ENCODE measurements around the gene SGPL1. TPM values are rescaled to one million over a fixed set of nuclear protein-coding genes. Genes with fewer than 3 reads are reported as not detected.

Gene SGPL1
- total RNA-seq, 1 donor from 2014 or later = 98.9 TPM

DNA sequence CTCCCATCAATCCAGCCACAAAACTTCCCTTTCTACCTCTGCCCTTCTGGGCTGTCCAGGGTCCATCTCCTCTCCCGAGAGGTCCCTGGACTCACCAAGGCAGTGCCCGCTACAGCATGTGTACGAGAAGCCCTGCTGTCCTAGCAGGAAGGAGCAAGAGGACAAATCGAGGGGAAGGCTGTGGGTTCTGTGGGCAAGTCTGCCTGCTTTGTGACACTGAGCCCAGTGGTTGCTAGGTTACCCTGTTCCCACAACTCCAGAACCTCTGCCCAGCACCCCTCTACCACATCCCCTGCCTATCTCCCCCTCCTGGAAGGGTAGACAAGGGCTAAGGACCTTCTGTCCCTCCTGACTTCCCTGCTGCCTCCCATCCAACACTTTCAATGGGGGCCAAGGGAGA, 30.6 kb upstream of the SGPL1 start, which contains the start of gene TBATA:
TBATA (minus strand) TSS at position 188 of the 400 bp plus-strand sequence. CDS start 1,998 bp downstream, outside the sequence.
- intact Hi-C loops (cut with micrococcal nuclease) = no loop called here
- Mint-ChIP-seq H3K36me3 (ENCODE audit: low read depth) (no peaks in the 10 kb centered on the region), H3K27me3 (peaks cover 16% of the 10 kb centered on the region), H3K4me1 (peaks cover 5% of the 10 kb centered on the region), H3K4me3 (no peak within 1 kb of the TSS), H3K27ac (no peak within 1 kb of the TSS), H3K9me3 (no peaks in the 10 kb centered on the region)
- no peak for DNase-seq

DNA sequence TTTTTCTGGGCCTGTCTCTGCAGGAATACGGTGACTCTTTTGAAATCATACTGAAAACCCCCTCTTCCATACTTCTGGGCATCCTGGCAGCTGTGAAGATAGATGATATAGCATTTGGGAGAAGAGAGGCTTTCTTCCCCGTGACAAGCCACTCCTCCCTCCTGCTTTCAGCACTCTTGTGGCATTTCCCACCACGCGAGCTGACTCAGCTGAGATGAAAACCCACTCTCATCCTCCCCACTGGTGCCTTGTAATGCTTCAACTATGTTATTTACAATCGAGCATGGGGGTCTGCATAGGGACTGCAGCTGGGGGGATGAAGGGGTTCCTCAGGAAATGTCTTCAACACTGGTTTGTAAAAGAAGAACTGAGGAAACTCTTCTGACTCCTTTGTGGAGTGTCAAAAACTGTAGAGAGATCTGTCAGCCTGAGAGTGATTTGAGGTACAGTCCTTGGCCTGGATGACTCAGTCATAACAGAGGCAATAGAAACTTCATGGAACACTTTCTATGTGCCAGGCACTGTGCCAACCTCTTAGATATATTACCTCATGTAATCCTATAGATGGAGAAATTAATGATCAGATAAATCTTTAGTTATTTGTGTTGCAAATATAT, 28.8 kb upstream of the SGPL1 start:
- intact Hi-C loops (cut with micrococcal nuclease) = no loop called here
- H3K4me3 Mint-ChIP-seq = no peak overlapping the region

DNA sequence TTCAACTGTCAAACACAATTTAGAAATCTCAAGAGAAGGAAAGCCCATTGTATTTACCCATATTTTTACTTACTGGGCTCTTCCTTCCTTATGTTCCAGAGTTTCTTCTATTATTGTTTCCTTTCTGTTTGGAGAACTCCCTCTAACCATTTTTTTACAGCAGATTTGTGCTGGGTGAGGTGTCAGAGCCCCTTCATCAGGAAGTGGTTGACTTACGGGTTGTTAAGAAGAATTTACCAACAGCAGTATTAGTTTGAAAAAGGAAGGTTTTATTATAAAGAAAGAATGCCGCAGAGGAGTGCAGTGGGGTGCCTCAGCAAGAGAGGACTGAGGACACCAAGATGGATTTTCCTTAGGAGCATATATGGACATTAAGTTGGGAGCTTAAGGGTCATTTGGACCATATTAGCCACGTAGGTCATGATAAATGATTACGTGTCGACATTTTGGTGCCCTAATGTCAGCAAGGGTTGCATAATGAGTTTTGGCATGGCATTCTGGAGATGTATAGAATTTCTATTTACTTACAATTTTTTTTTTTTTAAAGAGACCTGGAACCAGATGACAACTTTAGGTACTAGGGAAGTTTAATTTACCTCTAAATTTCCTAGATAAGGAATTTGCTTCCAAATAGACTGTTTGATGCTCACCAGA, 24.2 kb upstream of the SGPL1 start:
- Mint-ChIP-seq H3K9me3 (no peaks in the 10 kb centered on the region), H3K4me1 (peaks cover 7% of the 10 kb centered on the region), H3K27me3 (peaks cover 34% of the 10 kb centered on the region), H3K4me3 (no peak overlapping the region), H3K27ac (no peak overlapping the region), H3K36me3 (ENCODE audit: low read depth) (no peaks in the 10 kb centered on the region)
- no peak for DNase-seq
- intact Hi-C loops (cut with micrococcal nuclease) = no loop called here

More for the DNA sequence above, 28.8 kb upstream of the SGPL1 start:
- Mint-ChIP-seq H3K4me1 (peaks cover 7% of the 10 kb centered on the region), H3K36me3 (ENCODE audit: low read depth) (no peaks in the 10 kb centered on the region), H3K27ac (peak overlapping the region; percentile 16), H3K9me3 (no peaks in the 10 kb centered on the region), H3K27me3 (peaks cover 27% of the 10 kb centered on the region)
- DNase-seq = no peak

DNA sequence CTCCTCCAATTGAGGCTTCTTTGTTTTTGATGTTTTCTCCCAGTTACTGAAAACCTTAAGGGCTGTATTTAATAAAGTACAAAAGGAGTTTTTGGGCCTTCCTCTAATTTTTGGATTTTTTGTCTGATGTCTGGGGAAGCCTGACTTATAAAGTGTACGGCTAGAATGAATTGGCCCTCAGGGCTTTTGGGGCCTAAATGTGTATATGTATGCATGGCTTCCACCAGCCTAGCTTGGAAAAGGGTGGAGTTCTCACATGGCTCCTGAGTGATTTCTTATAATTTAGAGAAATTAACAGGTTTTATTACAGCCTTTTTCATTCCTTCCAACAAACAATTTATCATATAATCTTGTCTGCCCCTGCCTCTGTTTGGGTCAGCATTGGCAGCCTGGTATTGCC, 20.1 kb upstream of the SGPL1 start:
- intact Hi-C loops (cut with micrococcal nuclease) = no loop called here
- no peaks in the 10 kb centered on the region for H3K36me3 Mint-ChIP-seq (ENCODE audit: low read depth)
- no peak for DNase-seq
- no peak overlapping the region for H3K4me3 Mint-ChIP-seq
- no peaks in the 10 kb centered on the region for H3K4me1 Mint-ChIP-seq
- peaks cover 32% of the 10 kb centered on the region for H3K27me3 Mint-ChIP-seq
- no peak overlapping the region for H3K27ac Mint-ChIP-seq
- no peaks in the 10 kb centered on the region for H3K9me3 Mint-ChIP-seq

DNA sequence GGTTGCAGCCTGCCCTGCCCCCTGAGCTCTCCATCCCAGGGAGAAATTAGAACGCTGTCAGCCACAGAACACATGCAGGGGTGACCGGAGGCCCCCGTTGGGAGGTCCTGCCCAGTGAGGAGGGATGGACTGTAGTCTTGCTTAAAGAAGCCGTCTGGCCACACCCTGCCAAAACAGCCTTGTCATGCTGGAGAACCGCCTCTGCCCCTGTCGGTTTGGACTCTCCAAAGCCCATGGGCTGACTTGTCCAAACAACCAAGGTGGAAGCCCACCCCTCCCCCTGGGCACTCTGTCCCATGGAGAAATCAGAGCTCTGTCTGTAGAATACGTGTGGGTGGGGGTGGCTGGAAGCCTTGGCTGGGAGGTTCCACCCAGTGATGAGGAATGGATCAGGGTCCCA, 17.9 kb upstream of the SGPL1 start:
- no peaks in the 10 kb centered on the region for H3K36me3 Mint-ChIP-seq (ENCODE audit: low read depth)
- H3K4me1 Mint-ChIP-seq = no peaks in the 10 kb centered on the region
- peaks cover 31% of the 10 kb centered on the region for H3K27me3 Mint-ChIP-seq
- H3K27ac Mint-ChIP-seq = no peak overlapping the region
- no peak for DNase-seq
- no peak overlapping the region for H3K4me3 Mint-ChIP-seq
- H3K9me3 Mint-ChIP-seq = no peaks in the 10 kb centered on the region
- intact Hi-C loops (cut with micrococcal nuclease) = no loop called here

DNA sequence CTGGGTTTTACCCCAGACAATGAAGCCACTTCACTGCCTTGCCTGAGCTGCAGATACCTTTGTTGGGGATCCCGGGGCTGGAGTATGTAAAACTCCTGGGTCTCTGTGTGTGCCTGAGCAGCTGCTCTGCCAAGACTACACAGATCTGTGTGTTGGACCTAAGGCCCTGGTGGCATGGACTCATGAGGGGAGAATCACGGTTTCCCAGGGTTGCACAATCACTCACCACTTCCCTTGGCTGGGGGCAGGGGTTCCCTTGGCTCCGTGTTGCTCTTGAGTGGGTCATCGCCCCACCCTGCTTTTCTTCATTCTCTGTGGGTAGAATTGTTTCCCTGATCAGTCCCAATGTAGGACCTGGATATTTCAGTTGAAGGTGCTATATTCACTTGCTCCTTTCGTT, 16.6 kb upstream of the SGPL1 start:
- H3K27me3 Mint-ChIP-seq = peaks cover 32% of the 10 kb centered on the region
- no peaks in the 10 kb centered on the region for H3K36me3 Mint-ChIP-seq (ENCODE audit: low read depth)
- H3K9me3 Mint-ChIP-seq = no peaks in the 10 kb centered on the region
- no peak for DNase-seq
- no peak overlapping the region for H3K27ac Mint-ChIP-seq
- no peak overlapping the region for H3K4me3 Mint-ChIP-seq
- intact Hi-C loops (cut with micrococcal nuclease) = no loop called here
- no peaks in the 10 kb centered on the region for H3K4me1 Mint-ChIP-seq

DNA sequence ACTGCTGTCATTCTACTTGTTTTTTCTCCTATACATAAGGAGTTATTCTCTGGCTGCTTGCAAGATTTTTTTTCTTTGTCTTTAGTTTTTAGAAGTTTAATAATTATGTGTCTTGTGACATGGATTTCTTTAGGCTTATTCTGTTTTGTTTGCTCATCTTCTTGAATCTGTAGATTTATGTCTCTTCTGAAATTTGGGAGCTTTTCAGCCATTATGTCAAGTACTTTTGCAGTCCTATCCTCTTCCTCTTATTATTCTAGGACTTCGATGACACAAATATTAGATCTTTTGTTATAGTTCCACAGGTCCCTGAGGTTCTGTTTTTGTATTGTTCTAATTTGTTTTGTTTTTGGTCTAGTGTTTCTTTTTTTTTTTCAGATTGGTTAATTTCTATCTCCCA, 13.9 kb upstream of the SGPL1 start:
- no peaks in the 10 kb centered on the region for H3K36me3 Mint-ChIP-seq (ENCODE audit: low read depth)
- H3K4me3 Mint-ChIP-seq = no peak overlapping the region
- no peaks in the 10 kb centered on the region for H3K4me1 Mint-ChIP-seq
- intact Hi-C loops (cut with micrococcal nuclease) = no loop called here
- H3K9me3 Mint-ChIP-seq = peaks cover 4% of the 10 kb centered on the region
- no peak overlapping the region for H3K27ac Mint-ChIP-seq
- no peak for DNase-seq
- peaks cover 34% of the 10 kb centered on the region for H3K27me3 Mint-ChIP-seq

DNA sequence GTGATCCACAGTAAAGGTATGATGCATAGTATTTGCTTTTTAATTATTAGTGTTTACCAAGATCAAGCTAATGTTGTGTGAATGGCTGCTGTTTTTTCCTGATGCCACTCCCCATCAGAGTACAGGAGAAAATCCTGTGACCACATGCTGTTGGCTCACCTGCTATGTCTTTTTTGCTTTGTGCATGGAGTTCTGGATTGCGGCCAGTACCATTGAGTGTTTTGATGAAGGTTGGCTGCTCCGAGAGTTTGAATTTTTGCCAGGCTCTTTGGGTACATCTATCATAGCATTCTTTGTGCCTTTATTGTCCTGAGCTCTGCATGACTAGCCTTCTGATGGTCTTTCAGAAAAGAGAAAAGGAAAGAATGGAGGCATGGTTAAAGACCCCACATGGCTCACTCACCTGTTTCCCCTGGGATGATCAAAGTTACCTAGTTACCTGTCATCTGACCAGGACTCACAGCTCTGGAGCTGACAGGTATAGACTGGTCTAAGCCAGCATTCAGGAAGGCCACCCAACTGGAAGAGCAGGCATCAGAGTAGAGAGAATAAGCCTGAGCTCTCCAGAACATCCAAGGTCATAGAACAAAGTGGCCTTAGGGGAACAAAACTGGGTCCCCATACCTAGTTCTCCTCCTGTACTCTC, 11.8 kb upstream of the SGPL1 start:
- no peak overlapping the region for H3K27ac Mint-ChIP-seq
- H3K4me3 Mint-ChIP-seq = no peak overlapping the region
- H3K36me3 Mint-ChIP-seq (ENCODE audit: low read depth) = no peaks in the 10 kb centered on the region
- peaks cover 8% of the 10 kb centered on the region for H3K9me3 Mint-ChIP-seq
- intact Hi-C loops (cut with micrococcal nuclease) = no loop called here
- peaks cover 34% of the 10 kb centered on the region for H3K27me3 Mint-ChIP-seq
- no peaks in the 10 kb centered on the region for H3K4me1 Mint-ChIP-seq
- peak; percentile 15 for DNase-seq

DNA sequence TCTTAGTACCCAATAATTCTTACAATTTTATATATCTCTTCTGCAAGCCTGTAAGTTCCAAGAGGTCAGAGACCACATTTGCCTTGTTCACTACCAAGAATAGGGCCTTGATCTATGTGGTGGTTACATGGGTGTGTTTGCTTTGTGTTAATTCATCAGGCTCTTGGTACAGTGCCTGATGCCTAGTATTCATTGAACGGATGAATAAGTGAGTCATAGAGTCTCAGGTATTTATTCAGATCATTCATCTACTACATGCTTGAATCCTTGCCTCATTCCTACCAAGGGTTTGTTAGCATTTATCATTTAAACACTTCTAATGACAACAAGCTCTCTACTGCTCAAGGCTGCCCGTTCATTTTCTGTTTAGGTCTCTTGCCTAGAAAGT, 11.3 kb upstream of the SGPL1 start:
- H3K36me3 Mint-ChIP-seq (ENCODE audit: low read depth) = no peaks in the 10 kb centered on the region
- no peak overlapping the region for H3K4me3 Mint-ChIP-seq
- DNase-seq = no peak

DNA sequence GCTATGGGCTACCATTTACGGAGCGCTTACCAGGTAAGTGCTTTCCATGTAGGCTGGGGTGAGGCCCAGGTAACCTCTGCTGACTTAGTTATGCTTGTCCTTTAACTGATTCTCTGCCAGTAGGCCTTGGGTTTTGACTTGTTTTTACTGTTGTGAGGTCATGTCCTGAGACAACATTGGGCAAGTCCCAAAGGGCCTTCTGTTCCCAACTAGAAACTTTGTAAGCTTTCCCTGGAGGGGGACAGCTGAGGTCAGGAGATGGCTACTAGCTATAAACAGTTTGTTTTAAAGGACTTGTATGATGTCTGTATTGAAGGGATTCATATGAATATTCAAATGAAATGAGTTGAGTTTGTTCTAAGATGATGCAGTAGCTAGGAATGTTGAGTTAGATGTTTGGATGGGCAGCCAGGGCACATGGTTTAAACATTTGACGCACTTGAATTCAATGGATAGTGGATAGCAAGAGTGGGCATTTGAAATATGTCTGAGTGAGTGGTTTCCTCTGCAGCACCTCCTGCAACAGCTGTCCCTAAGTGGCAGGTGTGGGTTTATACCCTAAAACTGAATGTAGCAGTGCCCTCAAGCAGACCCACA, 10.0 kb upstream of the SGPL1 start:
- no peaks in the 10 kb centered on the region for H3K36me3 Mint-ChIP-seq (ENCODE audit: low read depth)
- peak; percentile 36 for DNase-seq
- H3K27me3 Mint-ChIP-seq = peaks cover 30% of the 10 kb centered on the region
- H3K4me1 Mint-ChIP-seq = no peaks in the 10 kb centered on the region
- peaks cover 8% of the 10 kb centered on the region for H3K9me3 Mint-ChIP-seq
- H3K4me3 Mint-ChIP-seq = no peak overlapping the region
- H3K27ac Mint-ChIP-seq = no peak overlapping the region
- intact Hi-C loops (cut with micrococcal nuclease) = no loop called here

More for the DNA sequence above, 11.3 kb upstream of the SGPL1 start:
- Mint-ChIP-seq H3K9me3 (peaks cover 8% of the 10 kb centered on the region), H3K27me3 (peaks cover 32% of the 10 kb centered on the region), H3K27ac (no peak overlapping the region), H3K4me1 (no peaks in the 10 kb centered on the region)
- intact Hi-C loops (cut with micrococcal nuclease) = no loop called here

DNA sequence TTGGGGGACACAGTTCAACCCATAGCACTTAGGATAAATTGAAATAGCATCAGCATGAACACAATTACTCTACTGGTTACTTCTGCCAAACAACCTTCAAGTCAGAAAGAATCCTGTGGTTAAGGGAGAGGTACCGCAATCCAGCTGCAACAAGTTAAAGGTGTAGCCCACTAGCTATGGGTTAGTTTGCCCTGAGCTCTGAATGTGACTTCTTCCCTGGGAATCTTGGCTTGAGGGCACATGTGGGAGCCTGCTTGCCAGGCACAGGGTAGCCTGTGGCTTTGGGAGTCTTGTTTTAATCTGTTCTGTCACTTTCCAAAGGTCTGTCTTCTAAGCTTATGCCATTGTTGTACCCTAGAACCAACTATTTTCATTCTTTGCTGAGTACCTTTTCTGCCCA, 8.9 kb upstream of the SGPL1 start:
- Mint-ChIP-seq H3K4me3 (no peak overlapping the region), H3K36me3 (ENCODE audit: low read depth) (no peaks in the 10 kb centered on the region), H3K9me3 (peaks cover 8% of the 10 kb centered on the region), H3K27me3 (peaks cover 23% of the 10 kb centered on the region), H3K4me1 (no peaks in the 10 kb centered on the region), H3K27ac (no peak overlapping the region)
- intact Hi-C loops (cut with micrococcal nuclease) = no loop called here
- peak; percentile 41 for DNase-seq

DNA sequence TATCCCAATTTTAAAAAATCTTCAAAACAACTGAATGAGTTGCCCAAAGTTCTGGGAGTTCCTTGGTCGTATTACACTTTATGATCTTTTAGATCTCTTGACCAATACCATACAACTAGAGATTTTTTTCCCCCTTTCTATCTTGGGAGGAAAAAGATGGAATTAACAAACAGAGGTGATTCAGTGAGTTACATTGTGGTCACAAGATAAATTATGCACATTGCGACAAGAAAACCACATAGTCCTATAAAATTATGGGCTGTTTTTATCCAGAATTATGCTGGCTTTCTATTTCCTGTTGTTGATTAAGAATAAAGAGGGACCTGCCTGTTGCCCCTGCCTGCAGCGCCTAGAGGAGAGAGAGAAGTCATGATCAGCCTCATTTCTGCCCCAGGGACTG, 8.2 kb upstream of the SGPL1 start:
- intact Hi-C loops (cut with micrococcal nuclease) = no loop called here
- Mint-ChIP-seq H3K9me3 (peaks cover 8% of the 10 kb centered on the region), H3K36me3 (ENCODE audit: low read depth) (no peaks in the 10 kb centered on the region), H3K27ac (no peak overlapping the region), H3K27me3 (peaks cover 16% of the 10 kb centered on the region), H3K4me1 (no peaks in the 10 kb centered on the region), H3K4me3 (no peak overlapping the region)
- DNase-seq = no peak

DNA sequence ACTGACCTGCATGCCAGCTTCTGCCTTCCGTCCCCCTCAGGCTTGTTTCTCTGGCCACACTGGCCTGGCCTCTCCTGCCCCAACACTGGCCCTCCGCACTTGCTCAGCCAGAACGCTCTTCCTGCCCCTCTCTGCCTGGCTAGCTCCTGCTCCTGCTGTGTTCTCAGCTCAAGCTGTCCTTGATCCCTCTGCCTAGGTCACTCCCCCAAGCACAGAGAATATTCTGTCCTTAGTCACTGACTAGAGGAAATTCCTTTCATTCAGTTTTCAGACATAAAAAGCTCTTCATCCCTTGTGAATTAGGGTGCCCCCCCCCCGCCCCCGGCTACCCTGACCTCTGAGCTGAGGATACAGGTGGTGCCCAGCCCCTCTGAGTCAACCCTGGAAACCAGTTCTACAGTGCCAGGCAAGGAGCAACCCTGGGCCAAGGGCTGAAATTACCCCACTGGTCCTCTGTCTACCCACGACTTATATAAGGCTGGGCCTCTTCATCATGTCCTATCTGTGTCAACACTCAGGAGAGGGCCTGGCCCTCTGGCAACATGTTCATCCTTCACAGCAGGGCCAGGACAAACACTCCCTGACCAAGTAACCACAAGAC, 6.6 kb upstream of the SGPL1 start:
- intact Hi-C loops (cut with micrococcal nuclease) = no loop called here
- Mint-ChIP-seq H3K4me1 (peaks cover under 1% of the 10 kb centered on the region), H3K27me3 (peaks cover 11% of the 10 kb centered on the region)

DNA sequence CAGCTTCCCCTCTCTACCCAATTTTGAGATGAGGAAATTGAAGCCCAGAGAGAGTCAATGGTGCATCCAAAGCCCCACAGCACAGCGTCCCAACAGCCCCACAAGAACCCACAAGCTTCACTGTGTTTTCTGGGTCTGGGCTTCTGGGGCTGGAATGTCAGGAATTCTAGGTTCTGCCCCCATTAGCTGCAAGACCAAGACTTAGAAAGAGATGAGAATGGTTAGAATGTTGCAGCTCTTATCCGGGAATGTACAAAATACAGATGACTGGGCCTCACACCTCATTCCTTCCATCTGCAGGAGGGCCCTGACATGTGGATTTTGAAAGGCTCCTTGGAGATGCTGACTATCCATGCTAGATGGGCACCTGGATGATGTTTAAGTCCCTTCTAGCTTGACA, 6.0 kb upstream of the SGPL1 start:
- peaks cover 3% of the 10 kb centered on the region for H3K4me1 Mint-ChIP-seq
- H3K36me3 Mint-ChIP-seq (ENCODE audit: low read depth) = no peaks in the 10 kb centered on the region
- H3K9me3 Mint-ChIP-seq = peaks cover 8% of the 10 kb centered on the region
- peaks cover 9% of the 10 kb centered on the region for H3K27me3 Mint-ChIP-seq
- H3K27ac Mint-ChIP-seq = no peak overlapping the region
- intact Hi-C loops (cut with micrococcal nuclease) = no loop called here
- no peak for DNase-seq
- H3K4me3 Mint-ChIP-seq = no peak overlapping the region

More for the DNA sequence above, 6.6 kb upstream of the SGPL1 start:
- DNase-seq = no peak
- no peak overlapping the region for H3K4me3 Mint-ChIP-seq
- no peak overlapping the region for H3K27ac Mint-ChIP-seq
- peaks cover 8% of the 10 kb centered on the region for H3K9me3 Mint-ChIP-seq
- no peaks in the 10 kb centered on the region for H3K36me3 Mint-ChIP-seq (ENCODE audit: low read depth)
